HCT116 (cell line): Measurements from ENCODE around the gene KLF6. TPM values are rescaled to one million over a fixed set of nuclear protein-coding genes. Genes with fewer than 3 reads are reported as not detected.

Experiments
- ATAC-seq: fragments of 200-7000 bp; cut with Tn5 transposase; 2 replicates; pipeline ENCODE4 v1.9.1; 2020; ENCODE audit warnings: mild to moderate bottlenecking, moderate library complexity
- BruUV-seq: library from RNA; stranded (reverse); fragments of 400-500 nt; replicated peaks from 2 replicates; lab custom pipeline; 2021; lab: Mats Ljungman, UMichigan
- CTCF ChIA-PET: fragments of 300-600 bp; sonication (Branson Sonifier 250); formaldehyde crosslinking; loops from one replicate; lab custom pipeline; 2021; ENCODE audit warnings: antibody characterized with exemption; lab: Charles Lee
- POLR2A ChIA-PET: fragments of 300-600, 350-600 bp; sonication (Branson Sonifier 250); formaldehyde crosslinking; loops from one replicate; lab custom pipeline; 2021; ENCODE audit warnings: antibody characterized with exemption; lab: Charles Lee
- RAD21 ChIA-PET, 2 experiments: fragments of 300-600 bp; sonication (Branson Sonifier 250); formaldehyde crosslinking; loops; one replicate each; lab custom pipeline; 2023; ENCODE audit warnings: low total read pairs in 2 of 2; ENCODE audit not compliant: uncharacterized antibody in 2 of 2, unreplicated experiment in 2 of 2, low non-redundant PET in 1 of 2; lab: Charles Lee
- DNase-seq: peaks from one replicate; pipeline ENCODE4 v3.0.0-alpha.2; 2010; ENCODE audit warnings: low read depth, low spot score
- H2AFZ ChIP-seq: fragments of 200-600 bp; shearing (Covaris generic), sonication (generic); 2 replicates; pipeline ENCODE4 v1.6.1; 2017; ENCODE audit warnings: low read depth, mixed run types, mixed read lengths, antibody characterized with exemption, low read length; ENCODE audit not compliant: poor library complexity, severe bottlenecking
- H3K27ac ChIP-seq: 2 replicates; pipeline ENCODE4 v1.5.1; 2012; ENCODE audit warnings: low read depth, low read length
- H3K27me3 ChIP-seq: fragments of 200-600 bp; sonication (generic); 2 replicates; pipeline ENCODE4 v1.6.1; 2016; ENCODE audit warnings: mixed run types, low read length, mixed read lengths; ENCODE audit not compliant: insufficient read depth
- H3K36me3 ChIP-seq, 2 experiments: fragments of 200-500 bp in 1 of 2; fragments of 200-600 bp in 1 of 2; sonication (Bioruptor generic) in 1 of 2; sonication (generic) in 1 of 2; 2 replicates each; pipeline versions ENCODE4 v1.5.1 to v1.6.1; 2014 to 2016; ENCODE audit warnings: low read length in 2 of 2, inconsistent platforms in 1 of 2, mixed read lengths in 1 of 2, mixed run types in 1 of 2; ENCODE audit not compliant: insufficient read depth in 2 of 2, control insufficient read depth in 1 of 2
- H3K4me1 ChIP-seq, 2 experiments: fragments of 200-600 bp in 1 of 2; sonication (generic) in 1 of 2; 2 replicates each; pipeline versions ENCODE4 v1.5.1 to v1.6.1; 2012 to 2017; ENCODE audit warnings: low read length in 2 of 2, inconsistent platforms in 1 of 2, mild to moderate bottlenecking in 1 of 2, mixed read lengths in 1 of 2, mixed run types in 1 of 2, moderate library complexity in 1 of 2; ENCODE audit not compliant: insufficient read depth in 2 of 2, control insufficient read depth in 1 of 2
- H3K4me2 ChIP-seq: fragments of 200-600 bp; sonication (generic); 2 replicates; pipeline ENCODE4 v1.6.1; 2017; ENCODE audit warnings: mixed run types, low read length, mixed read lengths
- H3K4me3 ChIP-seq, 2 experiments: fragments of 200-600 bp in 1 of 2; sonication (generic) in 1 of 2; replicated peaks in 1 of 2; 2 replicates each; pipeline ENCODE4 v1.5.1; 2011 to 2016; ENCODE audit warnings: low read length in 2 of 2, control low read depth in 1 of 2, low read depth in 1 of 2, mild to moderate bottlenecking in 1 of 2, mixed read lengths in 1 of 2, mixed run types in 1 of 2
- H3K79me2 ChIP-seq: fragments of 200-600 bp; sonication (generic); 2 replicates; pipeline ENCODE4 v1.6.1; 2017; ENCODE audit warnings: mild to moderate bottlenecking, mixed run types, low read length, moderate library complexity, mixed read lengths; ENCODE audit not compliant: insufficient read depth
- H3K9ac ChIP-seq: fragments of 200-600 bp; sonication (generic); 2 replicates; pipeline ENCODE4 v1.6.1; 2016; ENCODE audit warnings: low read length, mixed read lengths
- H3K9me2 ChIP-seq: fragments of 200-600 bp; sonication (generic), shearing (Covaris generic); 2 replicates; pipeline ENCODE4 v1.6.1; 2017; ENCODE audit warnings: mixed run types, mild to moderate bottlenecking, moderate library complexity; ENCODE audit not compliant: insufficient read depth
- H3K9me3 ChIP-seq, 2 experiments: fragments of 200-500 bp in 1 of 2; fragments of 200-600 bp in 1 of 2; sonication (Bioruptor generic) in 1 of 2; sonication (generic) in 1 of 2; 2 replicates each; pipeline ENCODE4 v1.6.1; 2014 to 2017; ENCODE audit warnings: low read length in 2 of 2, mixed read lengths in 2 of 2, inconsistent platforms in 1 of 2, low read depth in 1 of 2, mild to moderate bottlenecking in 1 of 2, mixed run types in 1 of 2, moderate library complexity in 1 of 2; ENCODE audit not compliant: control insufficient read depth in 1 of 2, insufficient read depth in 1 of 2
- H4K20me1 ChIP-seq: fragments of 200-600 bp; sonication (generic), shearing (Covaris generic); 2 replicates; pipeline ENCODE4 v1.6.1; 2017; ENCODE audit warnings: mixed run types, mild to moderate bottlenecking, moderate library complexity; ENCODE audit not compliant: insufficient read depth
- CTCF ChIP-seq, 3 experiments: fragments of 200-600 bp in 1 of 3; sonication (generic) in 1 of 3; IDR thresholded peaks in 2 of 3; conservative IDR thresholded peaks in 1 of 3; 2 replicates each; pipeline ENCODE4 v1.5.1; 2012 to 2017; ENCODE audit warnings: low read depth in 2 of 3, low read length in 2 of 3, antibody characterized with exemption in 1 of 3, borderline replicate concordance in 1 of 3, control low read depth in 1 of 3, mild to moderate bottlenecking in 1 of 3, mixed read lengths in 1 of 3, mixed run types in 1 of 3, moderate library complexity in 1 of 3; ENCODE audit not compliant: insufficient read depth in 1 of 3
- ELF1 ChIP-seq: IDR thresholded peaks from 2 replicates; pipeline ENCODE4 v1.6.1; 2012; ENCODE audit warnings: low read depth, borderline replicate concordance
- EZH2 ChIP-seq: fragments of 200-600 bp; sonication (generic); IDR thresholded peaks from 2 replicates; pipeline ENCODE4 v1.6.1; 2017; ENCODE audit warnings: antibody characterized with exemption, mixed run types
- JUND ChIP-seq: IDR thresholded peaks from 2 replicates; pipeline ENCODE4 v1.6.1; 2012
- MAX ChIP-seq: IDR thresholded peaks from 2 replicates; pipeline ENCODE4 v1.6.1; 2012
- POLR2AphosphoS5 ChIP-seq: IDR thresholded peaks from 2 replicates; pipeline ENCODE4 v1.6.1; 2011; ENCODE audit warnings: mild to moderate bottlenecking, low read depth, low read length, moderate library complexity
- REST ChIP-seq: IDR thresholded peaks from 2 replicates; pipeline ENCODE4 v1.6.1; 2012; ENCODE audit warnings: low read depth
- SP1 ChIP-seq: IDR thresholded peaks from 2 replicates; pipeline ENCODE4 v1.6.1; 2012; ENCODE audit warnings: low read depth
- SRF ChIP-seq: IDR thresholded peaks from 2 replicates; pipeline ENCODE4 v1.6.1; 2012; ENCODE audit warnings: low read depth
- TCF7L2 ChIP-seq: IDR thresholded peaks from 2 replicates; pipeline ENCODE4 v1.7.0; 2011; ENCODE audit warnings: borderline replicate concordance, inconsistent platforms; ENCODE audit not compliant: insufficient read depth, insufficient read length; ENCODE audit errors: extremely low read depth
- ZFX ChIP-seq: fragments of 450-650 bp; IDR thresholded peaks from 2 replicates; pipeline ENCODE4 v1.6.1; 2017
- ZNF274 ChIP-seq: fragments of 200-500 bp; sonication (Bioruptor generic); IDR thresholded peaks from 2 replicates; pipeline ENCODE4 v1.6.1; 2014; ENCODE audit warnings: mild to moderate bottlenecking, low read depth, low read length, inconsistent platforms
- intact Hi-C: fragments of 100-400 bp; cut with micrococcal nuclease; formaldehyde crosslinking; loops from 2 replicates; pipeline ENCODE4 v1.10.0; 2022
- total RNA-seq: library from RNA; stranded (reverse); gene quantifications from one replicate; pipeline ENCODE4 v1.2.1, GENCODE V29; 2021; ENCODE audit not compliant: unreplicated experiment

Gene KLF6
- total RNA-seq, 1 experiment from 2014 or later, result 82.2 TPM

- Histone ChIP-seq H3K4me3 (no peak overlapping the region), H3K4me1 (peaks cover 40 to 50% of the 10 kb centered on the region in 2 experiments), H3K36me3 (peaks cover 16 to 17% of the 10 kb centered on the region in 2 experiments), H3K27ac (no peak overlapping the region), H3K9ac (no peak overlapping the region), H3K79me2 (peaks cover 20% of the 10 kb centered on the region), H3K9me3 (no peaks in the 10 kb centered on the region), H2AFZ (no peak overlapping the region), H3K27me3 (no peaks in the 10 kb centered on the region), H3K9me2 (no peaks in the 10 kb centered on the region), H4K20me1 (peaks cover 10% of the 10 kb centered on the region; the same call in 1 of the 2 replicates), H3K4me2 (no peak overlapping the region)
- intact Hi-C loops, result no loop called here
- ChIA-PET RAD21 (interaction anchor here in 1 of 2 experiments (0.6 kb wide), 1 partner anchor 73 kb away, joined by 3 read pairs; no protein-coding TSS in a partner anchor), POLR2A (interaction anchor here (0.9 to 3.6 kb wide), 5 partner anchors 11 to 78 kb away, joined by 3 to 29 read pairs (median 7); partner anchors contain the start of gene KLF6), CTCF (interaction anchor here (1.1 to 1.5 kb wide), 2 partner anchors 11 to 12 kb away, joined by 3 to 4 read pairs; partner anchors contain the start of gene KLF6)
- no peak for TF ChIP-seq SP1
- 0 out of 2 replicates have a peak, but pooled peaks have one; percentile 5 for TF ChIP-seq JUND
- 0 out of 6 replicates have a peak, but pooled peaks of 1 of the 3 experiments have one; percentile 7 for TF ChIP-seq CTCF (IDR thresholded peaks at IDR 0.05 in 2 of 3, conservative IDR thresholded peaks at IDR 0.05 in 1 of 3; ENCODE audit: borderline replicate concordance in 1 of 3, insufficient read depth in 1 of 3, low read depth in 2 of 3, low read length in 2 of 3)
- no peak for ATAC-seq
- DNase-seq, result no peak
- BruUV-seq, result no TSS peak
Observed at GRCh38 chr10:3774018-3774813, 10.8 kb downstream of the KLF6 start.

GRCh38 chr10:3773460-3774017 lies 11.5 kb downstream of the KLF6 start:
- intact Hi-C loops, result no loop called here
- Histone ChIP-seq H3K4me3 (no peak overlapping the region), H3K27me3 (no peaks in the 10 kb centered on the region), H3K27ac (no peak overlapping the region), H3K9me3 (no peaks in the 10 kb centered on the region), H3K4me1 (peaks cover 36 to 43% of the 10 kb centered on the region in 2 experiments), H4K20me1 (peaks cover 3% of the 10 kb centered on the region; the same call in 1 of the 2 replicates), H2AFZ (no peak overlapping the region), H3K4me2 (no peak overlapping the region), H3K79me2 (peaks cover 13% of the 10 kb centered on the region), H3K9ac (no peak overlapping the region), H3K36me3 (peaks cover 9 to 12% of the 10 kb centered on the region in 2 experiments), H3K9me2 (no peaks in the 10 kb centered on the region)
- ChIA-PET POLR2A (interaction anchor here (1.9 to 3.6 kb wide), 2 partner anchors 11 to 19 kb away, joined by 7 to 29 read pairs; partner anchors contain the start of gene KLF6), RAD21 (no interaction called here), CTCF (no interaction called here)
- BruUV-seq, result no TSS peak
- ATAC-seq (no peak), DNase-seq (no peak)
- TF ChIP-seq ELF1 (no peak), ZFX (no peak), POLR2AphosphoS5 (no peak), MAX (no peak), EZH2 (no peak), TCF7L2 (no peak), JUND (no peak), ZNF274 (no peak), REST (no peak), SRF (no peak)
